Karpas-422 (cell line): ENCODE data around the gene DLGAP4. TPM values are rescaled to one million over a fixed set of nuclear protein-coding genes. Genes with fewer than 3 reads are reported as not detected.

ENCODE experiments used
- DNase-seq: peaks from one replicate; pipeline ENCODE4 v3.0.0-alpha.2; 2015
- H2AFZ ChIP-seq: fragments of 200-600 bp; sonication (generic); 2 replicates; pipeline ENCODE4 v1.6.1; 2014; ENCODE audit warnings: antibody characterized with exemption, low read length, mixed read lengths
- H3K27ac ChIP-seq: fragments of 200-600 bp; sonication (generic); 2 replicates; pipeline ENCODE4 v1.5.1; 2014; ENCODE audit warnings: mild to moderate bottlenecking, low read length, moderate library complexity
- H3K27me3 ChIP-seq: fragments of 200-600 bp; sonication (generic); 2 replicates; pipeline ENCODE4 v1.6.1; 2014; ENCODE audit warnings: low read length, mixed read lengths
- H3K36me3 ChIP-seq: fragments of 200-600 bp; sonication (generic); 2 replicates; pipeline ENCODE4 v1.6.1; 2014; ENCODE audit warnings: low read length, mixed read lengths; ENCODE audit not compliant: insufficient read depth
- H3K4me1 ChIP-seq: fragments of 200-600 bp; sonication (generic); 2 replicates; pipeline ENCODE4 v1.6.1; 2014; ENCODE audit warnings: mild to moderate bottlenecking, low read length, mixed read lengths
- H3K4me2 ChIP-seq: fragments of 200-600 bp; sonication (generic); 2 replicates; pipeline ENCODE4 v1.6.1; 2014; ENCODE audit warnings: low read length, low read depth, mild to moderate bottlenecking; ENCODE audit not compliant: poor library complexity, severe bottlenecking
- H3K4me3 ChIP-seq: fragments of 200-600 bp; sonication (generic); 2 replicates; pipeline ENCODE4 v1.5.1; 2014; ENCODE audit warnings: mild to moderate bottlenecking, antibody characterized with exemption, low read length, mixed read lengths
- H3K79me2 ChIP-seq: fragments of 200-600 bp; sonication (generic); 2 replicates; pipeline ENCODE4 v1.6.1; 2014; ENCODE audit warnings: mild to moderate bottlenecking, low read length, mixed read lengths
- H3K9ac ChIP-seq: fragments of 200-600 bp; sonication (generic); 2 replicates; pipeline ENCODE4 v1.6.0; 2014; ENCODE audit warnings: low read length
- H3K9me2 ChIP-seq: fragments of 200-600 bp; sonication (generic), shearing (Covaris generic); replicated peaks from 2 replicates; pipeline ENCODE4 v1.6.0; 2014; ENCODE audit warnings: mild to moderate bottlenecking, low read length, moderate library complexity; ENCODE audit not compliant: insufficient read depth
- H3K9me3 ChIP-seq: fragments of 300-700, 200-600 bp; sonication (generic); 2 replicates; pipeline ENCODE4 v1.6.1; 2014; ENCODE audit warnings: low read length, mixed read lengths
- H4K20me1 ChIP-seq: fragments of 200-600 bp; sonication (generic); 2 replicates; pipeline ENCODE4 v1.6.1; 2014; ENCODE audit warnings: mild to moderate bottlenecking, antibody characterized with exemption, low read length, low read depth; ENCODE audit not compliant: insufficient read depth
- total RNA-seq: library from RNA; depleted of rRNA; stranded (reverse); fragments of >200 nt; shearing (Covaris generic); gene quantifications from 2 replicates; pipeline ENCODE4 v1.2.3, GENCODE V29; 2014; ENCODE audit warnings: low replicate concordance

Gene DLGAP4
- total RNA-seq, 1 experiment from 2014 or later, result 7.5 TPM

- Histone ChIP-seq H3K9me3 (no peaks in the 10 kb centered on the region), H3K4me3 (no peak overlapping the region), H2AFZ (no peak overlapping the region), H4K20me1 (no peaks in the 10 kb centered on the region), H3K4me2 (no peak overlapping the region), H3K79me2 (no peaks in the 10 kb centered on the region), H3K27me3 (no peaks in the 10 kb centered on the region), H3K36me3 (no peaks in the 10 kb centered on the region), H3K27ac (no peak overlapping the region), H3K9me2 (no peaks in the 10 kb centered on the region), H3K4me1 (no peaks in the 10 kb centered on the region), H3K9ac (no peak overlapping the region)
- no peak for DNase-seq
Observed at GRCh38 chr20:36315545-36316351, 9.6 kb downstream of the DLGAP4 start.

- Histone ChIP-seq H3K27me3 (no peaks in the 10 kb centered on the region), H3K4me1 (peaks cover 6% of the 10 kb centered on the region), H3K4me3 (no peak overlapping the region), H3K9me3 (no peaks in the 10 kb centered on the region), H3K9me2 (no peaks in the 10 kb centered on the region), H2AFZ (no peak overlapping the region), H3K27ac (no peak overlapping the region), H4K20me1 (no peaks in the 10 kb centered on the region), H3K4me2 (no peak overlapping the region), H3K9ac (no peak overlapping the region), H3K79me2 (no peaks in the 10 kb centered on the region), H3K36me3 (no peaks in the 10 kb centered on the region)
- DNase-seq, result no peak
Observed at GRCh38 chr20:36317675-36318074, 11.5 kb downstream of the DLGAP4 start.

- no peaks in the 10 kb centered on the region for H3K27me3 ChIP-seq
- no peak overlapping the region for H2AFZ ChIP-seq
- no peak overlapping the region for H3K27ac ChIP-seq
- H3K4me3 ChIP-seq, result no peak overlapping the region
- no peak overlapping the region for H3K4me2 ChIP-seq
- DNase-seq, result no peak
- H4K20me1 ChIP-seq, result no peaks in the 10 kb centered on the region
- no peaks in the 10 kb centered on the region for H3K36me3 ChIP-seq
- H3K4me1 ChIP-seq, result peaks cover 6% of the 10 kb centered on the region
- no peaks in the 10 kb centered on the region for H3K9me2 ChIP-seq
- no peaks in the 10 kb centered on the region for H3K9me3 ChIP-seq
- H3K79me2 ChIP-seq, result no peaks in the 10 kb centered on the region
- H3K9ac ChIP-seq, result no peak overlapping the region
Observed at GRCh38 chr20:36318166-36318565, 12.0 kb downstream of the DLGAP4 start.

GRCh38 chr20:36319356-36320260 is 13.5 kb downstream of the DLGAP4 start:
- H3K36me3 ChIP-seq, result no peaks in the 10 kb centered on the region
- no peaks in the 10 kb centered on the region for H3K79me2 ChIP-seq
- no peaks in the 10 kb centered on the region for H3K27me3 ChIP-seq
- H3K9me3 ChIP-seq, result no peaks in the 10 kb centered on the region
- no peaks in the 10 kb centered on the region for H3K9me2 ChIP-seq
- no peak overlapping the region for H3K4me3 ChIP-seq
- no peak overlapping the region for H3K27ac ChIP-seq
- H3K4me2 ChIP-seq, result no peak overlapping the region
- H4K20me1 ChIP-seq, result no peaks in the 10 kb centered on the region
- no peak overlapping the region for H2AFZ ChIP-seq
- H3K4me1 ChIP-seq, result peaks cover 6% of the 10 kb centered on the region
- DNase-seq, result no peak
- H3K9ac ChIP-seq, result no peak overlapping the region

GRCh38 chr20:36320261-36320897 is 14.2 kb downstream of the DLGAP4 start:
- no peak overlapping the region for H3K27ac ChIP-seq
- H3K4me3 ChIP-seq, result no peak overlapping the region
- no peaks in the 10 kb centered on the region for H3K9me3 ChIP-seq
- peaks cover 6% of the 10 kb centered on the region for H3K4me1 ChIP-seq
- H3K27me3 ChIP-seq, result no peaks in the 10 kb centered on the region
- DNase-seq, result no peak
- no peaks in the 10 kb centered on the region for H3K36me3 ChIP-seq
- no peak overlapping the region for H3K4me2 ChIP-seq
- no peaks in the 10 kb centered on the region for H3K79me2 ChIP-seq
- no peaks in the 10 kb centered on the region for H4K20me1 ChIP-seq
- H3K9me2 ChIP-seq, result no peaks in the 10 kb centered on the region
- no peak overlapping the region for H2AFZ ChIP-seq
- H3K9ac ChIP-seq, result no peak overlapping the region

- Histone ChIP-seq H3K9ac (no peak overlapping the region), H3K27ac (no peak overlapping the region), H4K20me1 (no peaks in the 10 kb centered on the region), H3K27me3 (no peaks in the 10 kb centered on the region), H3K79me2 (no peaks in the 10 kb centered on the region), H3K4me1 (peaks cover 6% of the 10 kb centered on the region), H2AFZ (no peak overlapping the region), H3K36me3 (no peaks in the 10 kb centered on the region), H3K4me3 (no peak overlapping the region), H3K9me2 (no peaks in the 10 kb centered on the region), H3K4me2 (no peak overlapping the region), H3K9me3 (no peaks in the 10 kb centered on the region)
- DNase-seq, result no peak
Observed at GRCh38 chr20:36320898-36321695, 15.0 kb downstream of the DLGAP4 start.

- DNase-seq, result no peak
- Histone ChIP-seq H3K27ac (no peak overlapping the region), H3K9me3 (no peaks in the 10 kb centered on the region), H3K36me3 (no peaks in the 10 kb centered on the region), H2AFZ (no peak overlapping the region), H3K4me1 (peaks cover 6% of the 10 kb centered on the region), H3K9me2 (no peaks in the 10 kb centered on the region), H3K79me2 (no peaks in the 10 kb centered on the region), H3K4me2 (no peak overlapping the region), H4K20me1 (no peaks in the 10 kb centered on the region), H3K9ac (no peak overlapping the region), H3K4me3 (no peak overlapping the region), H3K27me3 (no peaks in the 10 kb centered on the region)
Observed at GRCh38 chr20:36322131-36322530, 16.0 kb downstream of the DLGAP4 start.
